Colonic mucosa (tissue), 4 donors: ENCODE data around the gene FNIP1. TPM values are rescaled to one million over a fixed set of nuclear protein-coding genes. Genes with fewer than 3 reads are reported as not detected.
"Not testable (repeated sequence)": the region's sequence is repeated elsewhere in the genome, so short reads cannot be mapped to it uniquely, and the experiment has no call there.

Experiments
- DNase-seq: peaks from one replicate; pipeline ENCODE4 v3.0.0-alpha.2; 2020
- H3K27ac ChIP-seq: fragments of 200-600 bp; one replicate; pipeline ENCODE4 v1.8.0; 2021
- H3K27me3 ChIP-seq: fragments of 200-600 bp; one replicate; pipeline ENCODE4 v1.8.0; 2021
- H3K36me3 ChIP-seq: fragments of 200-600 bp; one replicate; pipeline ENCODE4 v1.8.0; 2021
- H3K4me1 ChIP-seq: fragments of 200-600 bp; one replicate; pipeline ENCODE4 v1.8.0; 2021; ENCODE audit warnings: mild to moderate bottlenecking
- H3K4me3 ChIP-seq: fragments of 200-600 bp; one replicate; pipeline ENCODE4 v1.8.0; 2021
- H3K9ac ChIP-seq, 2 donors: one replicate each; pipeline ENCODE4 v1.7.0; 2013; ENCODE audit warnings: control low read depth in 2 of 2, low read depth in 2 of 2, low read length in 2 of 2
- H3K9me3 ChIP-seq: fragments of 200-600 bp; one replicate; pipeline ENCODE4 v1.8.0; 2021
- CTCF ChIP-seq: fragments of 200-600 bp; IDR thresholded peaks from one replicate; pipeline ENCODE4 v1.8.0; 2022; ENCODE audit warnings: antibody characterized with exemption, mild to moderate bottlenecking
- intact Hi-C: fragments of 100-400 bp; cut with DNase I; formaldehyde crosslinking; loops from one replicate; pipeline ENCODE4 v1.14.1; 2022
- total RNA-seq, 2 donors: library from RNA; stranded (reverse); fragmentation: NEBNext Ultra II Directional in 1 of 2; extraction: Animal tissue kit (Norgen Biotek cat#: 25700) in 1 of 2; gene quantifications; one replicate each; pipeline ENCODE4 v1.2.1, GENCODE V29; 2021
- donor health status: healthy.
- donor health status: DM: no; HTN: no; CAD: no.
- donor health status: DM: no; HTN: no; CAD: no.

Gene FNIP1
- total RNA-seq, 2 donors from 2014 or later, result 18.1 to 41.2 TPM

DNA sequence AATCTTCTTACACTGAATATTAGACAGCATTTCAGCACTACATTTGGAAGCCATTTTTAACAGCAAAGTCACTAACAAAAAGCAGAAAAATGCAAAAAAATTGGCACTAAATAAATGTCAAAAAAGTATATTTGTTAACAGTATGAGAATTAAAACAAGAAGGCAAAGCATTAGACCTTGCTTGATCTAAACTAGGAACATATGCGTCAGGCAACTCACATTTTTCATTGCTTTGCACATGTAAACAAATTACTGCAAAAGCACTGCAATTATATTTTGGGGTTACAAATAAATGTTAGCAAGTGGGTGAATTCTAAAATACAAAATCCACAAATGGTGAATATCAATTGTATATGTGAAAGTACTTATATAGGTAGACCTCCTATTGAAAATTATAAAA, 112.8 kb downstream of the FNIP1 start:
- no peaks in the 10 kb centered on the region for H3K9me3 ChIP-seq
- DNase-seq, result no peak
- H3K36me3 ChIP-seq, result no peaks in the 10 kb centered on the region
- TF ChIP-seq CTCF, result no peak
- H3K27me3 ChIP-seq, result no peaks in the 10 kb centered on the region
- no peak overlapping the region for H3K27ac ChIP-seq
- H3K9ac ChIP-seq, result no peak overlapping the region
- H3K4me3 ChIP-seq, result no peak overlapping the region
- H3K4me1 ChIP-seq, result no peaks in the 10 kb centered on the region
- intact Hi-C loops, result no loop called here

DNA sequence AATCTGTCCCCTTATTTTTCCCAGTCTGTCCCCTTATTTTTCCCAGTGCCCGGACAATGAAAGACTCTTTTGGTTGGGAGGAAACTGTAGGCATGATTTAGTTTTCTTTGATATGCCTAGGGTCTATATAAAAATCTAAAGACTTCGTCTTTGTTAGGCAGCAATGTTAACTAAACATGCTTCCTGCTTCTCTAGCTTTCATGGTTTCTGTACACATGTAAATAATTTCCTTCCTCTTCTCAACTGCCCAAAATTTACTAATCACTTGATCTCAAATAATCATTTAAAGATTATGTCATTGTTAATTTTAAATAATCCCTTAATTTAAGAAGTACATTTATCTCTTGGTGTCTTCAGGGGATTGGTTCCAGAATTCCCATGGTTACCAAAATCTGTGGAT, 114.0 kb downstream of the FNIP1 start:
- no peaks in the 10 kb centered on the region for H3K36me3 ChIP-seq
- intact Hi-C loops, result no loop called here
- TF ChIP-seq CTCF, result no peak
- H3K27ac ChIP-seq, result no peak overlapping the region
- no peaks in the 10 kb centered on the region for H3K4me1 ChIP-seq
- DNase-seq, result no peak
- no peak overlapping the region for H3K4me3 ChIP-seq
- no peaks in the 10 kb centered on the region for H3K9me3 ChIP-seq
- no peak overlapping the region for H3K9ac ChIP-seq
- H3K27me3 ChIP-seq, result no peaks in the 10 kb centered on the region

- no peak overlapping the region for H3K4me3 ChIP-seq
- TF ChIP-seq CTCF, result no peak
- intact Hi-C loops, result no loop called here
- H3K9me3 ChIP-seq, result no peaks in the 10 kb centered on the region
- no peaks in the 10 kb centered on the region for H3K36me3 ChIP-seq
- no peak overlapping the region for H3K27ac ChIP-seq
- no peaks in the 10 kb centered on the region for H3K4me1 ChIP-seq
- DNase-seq, result no peak
- H3K9ac ChIP-seq, result no peak overlapping the region
- no peaks in the 10 kb centered on the region for H3K27me3 ChIP-seq
Observed at GRCh38 chr5:131682175-131682574, 114.6 kb downstream of the FNIP1 start.

GRCh38 chr5:131679911-131680310, 116.9 kb downstream of the FNIP1 start:
- intact Hi-C loops, result no loop called here
- H3K9ac ChIP-seq, result no peak overlapping the region

GRCh38 chr5:131678273-131678672, 118.5 kb downstream of the FNIP1 start:
- H3K9me3 ChIP-seq, H3K36me3 ChIP-seq, H3K4me1 ChIP-seq, H3K27me3 ChIP-seq, H3K4me3 ChIP-seq, DNase-seq, H3K27ac ChIP-seq, H3K9ac ChIP-seq, intact Hi-C loops: not testable (repeated sequence)

More at GRCh38 chr5:131679911-131680310, 116.9 kb downstream of the FNIP1 start:
- no peaks in the 10 kb centered on the region for H3K27me3 ChIP-seq
- H3K4me3 ChIP-seq, result no peak overlapping the region
- DNase-seq, result no peak
- TF ChIP-seq CTCF, result no peak
- no peaks in the 10 kb centered on the region for H3K4me1 ChIP-seq
- no peak overlapping the region for H3K27ac ChIP-seq
- H3K9me3 ChIP-seq, result no peaks in the 10 kb centered on the region
- no peaks in the 10 kb centered on the region for H3K36me3 ChIP-seq

- Histone ChIP-seq H3K4me1 (no peaks in the 10 kb centered on the region), H3K4me3 (no peak overlapping the region), H3K9ac (no peak overlapping the region), H3K9me3 (no peaks in the 10 kb centered on the region), H3K36me3 (no peaks in the 10 kb centered on the region), H3K27me3 (no peaks in the 10 kb centered on the region), H3K27ac (no peak overlapping the region)
- TF ChIP-seq CTCF, result no peak
- DNase-seq, result no peak
- intact Hi-C loops, result no loop called here
Observed at GRCh38 chr5:131677115-131677514, 119.7 kb downstream of the FNIP1 start.
